Stomach (tissue), 9 donors: ENCODE measurements around the gene CES5A. TPM values are rescaled to one million over a fixed set of nuclear protein-coding genes. Genes with fewer than 3 reads are reported as not detected.
"Not testable (repeated sequence)": the region's sequence is repeated elsewhere in the genome, so short reads cannot be mapped to it uniquely, and the experiment has no call there.

Source experiments
- DNase-seq, 2 donors: peaks; one replicate each; pipeline versions ENCODE4 v3.0.0 to v3.0.0-alpha.2; 2013 to 2019
- H3K27ac ChIP-seq, 5 donors: fragments of 200-600 bp in 4 of 5; sonication (generic) in 4 of 5; one replicate each; pipeline ENCODE4 v1.5.1; 2013 to 2019; ENCODE audit warnings: mild to moderate bottlenecking in 1 of 5, moderate library complexity in 1 of 5
- H3K27me3 ChIP-seq, 3 donors: fragments of 200-600 bp; sonication (generic); one replicate each; pipeline ENCODE4 v1.5.1; 2017 to 2019; ENCODE audit warnings: mixed run types in 1 of 3
- H3K36me3 ChIP-seq, 4 donors: fragments of 200-600 bp; sonication (generic); 1 replicate in 3 of 4; 2 replicates in 1 of 4; pipeline ENCODE4 v1.5.1; 2016 to 2019
- H3K4me1 ChIP-seq, 4 donors: fragments of 200-600 bp; sonication (generic); one replicate each; pipeline ENCODE4 v1.5.1; 2016 to 2019
- H3K4me3 ChIP-seq, 4 donors: fragments of 200-600 bp; sonication (generic) in 3 of 4; one replicate each; pipeline ENCODE4 v1.5.1; 2016 to 2019; ENCODE audit warnings: mild to moderate bottlenecking in 1 of 4
- H3K9me3 ChIP-seq, 4 donors: fragments of 200-600 bp; sonication (generic); one replicate each; pipeline ENCODE4 v1.5.1; 2016 to 2019
- CTCF ChIP-seq, 7 experiments: fragments of 450-650 bp in 4 of 7; fragments of 200-600 bp in 3 of 7; sonication (generic) in 3 of 7; IDR thresholded peaks; one replicate each; pipeline ENCODE4 v1.5.1; 2016 to 2019; ENCODE audit warnings: antibody characterized with exemption in 7 of 7, control low read depth in 2 of 7, mild to moderate bottlenecking in 1 of 7
- EP300 ChIP-seq: sonication (generic); formaldehyde crosslinking; IDR thresholded peaks from one replicate; pipeline ENCODE4 v1.6.1; 2017; ENCODE audit warnings: antibody characterized with exemption
- POLR2A ChIP-seq, 4 donors: fragments of 450-650 bp; IDR thresholded peaks; one replicate each; pipeline ENCODE4 v1.6.1; 2016; ENCODE audit warnings: antibody characterized with exemption in 4 of 4, control low read depth in 2 of 4, mild to moderate bottlenecking in 1 of 4, moderate library complexity in 1 of 4
- POLR2AphosphoS5 ChIP-seq, 3 donors: sonication (generic); formaldehyde crosslinking; IDR thresholded peaks; one replicate each; pipeline ENCODE4 v1.6.1; 2016; ENCODE audit warnings: antibody characterized with exemption in 3 of 3
- WGBS, 5 donors: extraction: QIAGEN DNeasy Blood & Tissue Kit in 3 of 5; methylation state at CpG; one replicate each; pipeline versions ENCODE4 v1.1.5 to v1.1.7; 2013 to 2018; 5-methylcytosine and 5-hydroxymethylcytosine counted together
- intact Hi-C: fragments of 100-400 bp; cut with DNase I; formaldehyde crosslinking; loops from one replicate; pipeline ENCODE4 v1.15.1; 2023; ENCODE audit warnings: low total_unique reads
- polyA plus RNA-seq, 3 donors: library from polyadenylated mRNA; stranded (reverse); fragments of 200-250 nt; gene quantifications; one replicate each; pipeline ENCODE4 v1.2.3, GENCODE V29; 2013
- total RNA-seq, 5 donors: library from RNA; depleted of rRNA; stranded (reverse); fragments of >200 nt; gene quantifications; one replicate each; pipeline versions ENCODE4 v1.1.0 to v1.2.3, GENCODE V29; 2014 to 2016
- donor health status: healthy with polysubstance abuse.
- donor health status: Bipolar disorder and iron deficiency.
- donor health status: healthy.

Gene CES5A
- total and polyA plus RNA-seq, 8 donors: not detected

DNA sequence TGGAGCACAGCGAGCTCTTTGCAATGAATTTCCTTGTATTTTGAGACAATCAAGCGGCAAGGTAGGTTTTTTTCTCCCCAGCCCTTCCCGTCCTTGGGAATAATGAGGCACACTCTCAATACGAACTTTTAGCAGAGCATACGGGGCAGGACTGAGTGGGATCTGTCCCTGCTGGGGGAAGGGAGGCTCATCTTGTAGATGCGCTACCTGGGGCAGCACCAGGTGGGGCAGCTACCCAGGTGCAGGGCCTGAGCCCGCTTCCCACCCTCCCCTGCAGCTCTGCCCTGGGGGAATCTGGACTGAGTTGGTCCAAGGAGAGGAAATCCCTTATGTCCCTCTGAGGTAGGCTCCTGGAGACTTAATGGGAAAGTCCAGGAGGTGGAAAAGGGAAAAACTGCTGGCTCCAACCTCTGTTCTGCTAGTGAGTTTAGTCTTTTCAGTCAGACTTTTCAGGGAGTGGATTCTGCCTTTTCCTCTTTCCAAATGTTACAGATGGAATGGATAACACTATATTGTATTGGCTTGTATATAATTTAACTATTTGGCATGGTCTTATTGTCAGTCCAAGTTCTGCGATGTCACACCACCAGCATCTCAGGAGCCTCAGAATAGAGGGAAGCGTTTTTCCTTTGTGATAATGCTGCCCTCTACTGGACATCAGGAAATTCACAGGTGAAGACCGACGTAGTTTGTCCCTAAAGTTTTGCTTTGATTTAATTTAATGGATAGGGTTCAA lies 32.6 kb downstream of the CES5A start:
- DNase-seq: peak in 1 of 2 donors; percentile 74
- WGBS, 5 donors: 37 to 43% (median 39%) methylated on average over 11 of the region's 11 CpGs
- peaks cover 0 to 50% (median 3%) of the 10 kb centered on the region in 3 donors for H3K27me3 ChIP-seq

DNA sequence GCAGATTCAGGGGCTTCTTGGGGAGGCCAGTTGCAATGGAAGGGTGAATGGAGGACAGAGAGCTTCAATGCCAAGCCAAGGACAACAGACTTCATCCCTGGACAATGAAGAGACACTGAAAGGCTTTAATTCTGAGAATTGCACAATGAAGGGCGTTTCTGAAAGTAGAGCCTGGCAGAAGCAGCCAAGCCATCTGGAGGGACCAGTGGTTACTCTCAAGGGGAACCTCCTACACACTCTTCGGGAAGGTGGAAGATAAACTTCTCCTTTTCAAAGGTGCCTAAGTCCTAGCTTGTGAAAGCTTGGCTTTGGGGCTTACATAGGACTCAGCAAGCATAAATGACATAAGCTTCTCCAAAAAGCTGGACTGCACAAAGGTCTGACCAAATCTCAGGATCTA lies 36.1 kb downstream of the CES5A start:
- Histone ChIP-seq H3K4me1 (peaks cover 0 to 10% (median 0%) of the 10 kb centered on the region in 4 donors), H3K9me3 (no peaks in the 10 kb centered on the region), H3K27me3 (peaks cover 0 to 19% (median 3%) of the 10 kb centered on the region in 3 donors), H3K36me3 (no peaks in the 10 kb centered on the region), H3K27ac (no peak overlapping the region), H3K4me3 (no peak overlapping the region)
- 44 to 56% (median 52%) methylated on average over 2 of the region's 2 CpGs for WGBS, 5 donors
- intact Hi-C loops: no loop called here
- DNase-seq: no peak
- TF ChIP-seq EP300 (no peak), POLR2AphosphoS5 (IDR thresholded peaks at IDR 0.05) (no peak), POLR2A (IDR thresholded peaks at IDR 0.05) (no peak), CTCF (IDR thresholded peaks at IDR 0.05) (no peak)

More for the DNA sequence above, 32.6 kb downstream of the CES5A start:
- TF ChIP-seq POLR2A (IDR thresholded peaks at IDR 0.05) (no peak), POLR2AphosphoS5 (IDR thresholded peaks at IDR 0.05) (no peak), CTCF (IDR thresholded peaks at IDR 0.05) (peak in 5 of 7 experiments; percentile 53 to 78 (median 72))
- intact Hi-C loops: loop anchor here (5.0 kb wide), 1 partner anchor 130 kb away; no protein-coding TSS in a partner anchor
- Histone ChIP-seq H3K4me1 (no peaks in the 10 kb centered on the region), H3K9me3 (no peaks in the 10 kb centered on the region), H3K36me3 (no peaks in the 10 kb centered on the region), H3K4me3 (no peak overlapping the region), H3K27ac (no peak overlapping the region)

- peaks cover 0 to 8% (median 0%) of the 10 kb centered on the region in 3 donors for H3K27me3 ChIP-seq
- intact Hi-C loops: no loop called here
- no peaks in the 10 kb centered on the region for H3K36me3 ChIP-seq
- H3K4me3 ChIP-seq: no peak overlapping the region
- DNase-seq: no peak
- H3K9me3 ChIP-seq: no peaks in the 10 kb centered on the region
- H3K4me1 ChIP-seq: peaks cover 0 to 18% (median 3%) of the 10 kb centered on the region in 4 donors
- WGBS, 5 donors: 75 to 81% (median 80%) methylated on average over 4 of the region's 4 CpGs
- no peak overlapping the region for H3K27ac ChIP-seq
- no peak for TF ChIP-seq EP300
- no peak for TF ChIP-seq POLR2AphosphoS5 (IDR thresholded peaks at IDR 0.05)
- TF ChIP-seq CTCF (IDR thresholded peaks at IDR 0.05): no peak
- no peak for TF ChIP-seq POLR2A (IDR thresholded peaks at IDR 0.05)
Observed at GRCh38 chr16:55836158-55836611, 39.0 kb downstream of the CES5A start.

DNA sequence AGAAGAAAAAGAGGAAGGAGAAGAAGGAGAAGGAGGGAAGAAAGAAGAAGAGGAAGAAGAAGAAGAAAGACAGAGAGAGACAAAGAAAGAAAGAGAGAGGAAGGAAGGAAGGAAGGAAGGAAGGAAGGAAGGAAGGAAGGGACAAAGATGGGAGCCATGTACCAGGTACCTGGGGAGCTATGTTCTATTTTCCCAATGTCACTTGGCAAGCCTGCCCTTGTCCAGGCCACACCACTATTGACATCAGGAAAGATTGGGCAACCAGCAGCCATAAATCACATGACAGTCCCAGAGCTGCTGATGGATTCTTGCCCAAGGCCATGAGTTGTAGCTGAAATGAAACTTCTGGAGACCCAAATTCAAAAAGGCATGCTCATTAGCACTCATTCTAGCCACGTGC lies 39.6 kb downstream of the CES5A start:
- intact Hi-C loops: no loop called here
- no peaks in the 10 kb centered on the region for H3K9me3 ChIP-seq
- H3K4me3 ChIP-seq: no peak overlapping the region
- H3K4me1 ChIP-seq: peaks cover 0 to 18% (median 3%) of the 10 kb centered on the region in 4 donors
- no peak for DNase-seq
- no peak overlapping the region for H3K27ac ChIP-seq
- WGBS, 5 donors: 29 to 44% (median 30%) methylated on average over 1 of the region's 1 CpG
- peaks cover 0 to 7% (median 0%) of the 10 kb centered on the region in 3 donors for H3K27me3 ChIP-seq
- no peaks in the 10 kb centered on the region for H3K36me3 ChIP-seq
- no peak for TF ChIP-seq CTCF (IDR thresholded peaks at IDR 0.05)
- TF ChIP-seq POLR2A (IDR thresholded peaks at IDR 0.05): no peak
- TF ChIP-seq POLR2AphosphoS5 (IDR thresholded peaks at IDR 0.05): no peak
- no peak for TF ChIP-seq EP300

- H3K27ac ChIP-seq, H3K4me3 ChIP-seq, H3K36me3 ChIP-seq, H3K27me3 ChIP-seq, intact Hi-C loops, H3K9me3 ChIP-seq, DNase-seq: not testable (repeated sequence)
- H3K4me1 ChIP-seq: peaks cover 0 to 18% (median 3%) of the 10 kb centered on the region in 4 donors
- 50 to 63% (median 53%) methylated on average over 3 of the region's 3 CpGs for WGBS, 5 donors
Observed at GRCh38 chr16:55835173-55835572, 40.0 kb downstream of the CES5A start.
